ENCODE results near the gene AKAP17A. TPM values are rescaled to one million over a fixed set of nuclear protein-coding genes. Genes with fewer than 3 reads are reported as not detected.

AKAP17A gene, protein sequence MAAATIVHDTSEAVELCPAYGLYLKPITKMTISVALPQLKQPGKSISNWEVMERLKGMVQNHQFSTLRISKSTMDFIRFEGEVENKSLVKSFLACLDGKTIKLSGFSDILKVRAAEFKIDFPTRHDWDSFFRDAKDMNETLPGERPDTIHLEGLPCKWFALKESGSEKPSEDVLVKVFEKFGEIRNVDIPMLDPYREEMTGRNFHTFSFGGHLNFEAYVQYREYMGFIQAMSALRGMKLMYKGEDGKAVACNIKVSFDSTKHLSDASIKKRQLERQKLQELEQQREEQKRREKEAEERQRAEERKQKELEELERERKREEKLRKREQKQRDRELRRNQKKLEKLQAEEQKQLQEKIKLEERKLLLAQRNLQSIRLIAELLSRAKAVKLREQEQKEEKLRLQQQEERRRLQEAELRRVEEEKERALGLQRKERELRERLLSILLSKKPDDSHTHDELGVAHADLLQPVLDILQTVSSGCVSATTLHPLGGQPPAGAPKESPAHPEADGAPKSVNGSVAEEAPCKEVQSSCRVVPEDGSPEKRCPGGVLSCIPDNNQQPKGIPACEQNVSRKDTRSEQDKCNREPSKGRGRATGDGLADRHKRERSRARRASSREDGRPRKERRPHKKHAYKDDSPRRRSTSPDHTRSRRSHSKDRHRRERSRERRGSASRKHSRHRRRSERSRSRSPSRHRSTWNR
- total RNA-seq (10 to 100 TPM in 3 of 4 donors, 1 to 10 TPM in 1; 9.9 to 20.4 (median 13.1) TPM), polyA plus RNA-seq (10 to 100 TPM; 13.2 to 25.1 (median 24.0) TPM)
- long read RNA-seq, donor 1, transcript AKAP17A-203 (6 exons, 3,232 nt) = minor isoform, 21 of 79 reads
- long read RNA-seq, donor 1, transcript AKAP17A-202 (4 exons, 2,187 nt) = minor isoform, 11 of 79 reads
- long read RNA-seq, donor 1, transcript AKAP17A-201 (5 exons, 3,204 nt) = major isoform, 32 of 79 reads
- long read RNA-seq, donor 1, partial matches to known transcripts = 4 of 79 reads
- long read RNA-seq, donor 1, other reads (novel, unspliced or antisense) = 11 of 79 reads
- long read RNA-seq, donor 2, transcript AKAP17A-201 (5 exons, 3,204 nt) = minor isoform, 47 of 168 reads
- long read RNA-seq, donor 2, transcript AKAP17A-203 (6 exons, 3,232 nt) = major isoform, 74 of 168 reads
- long read RNA-seq, donor 2, transcript AKAP17A-202 (4 exons, 2,187 nt) = minor isoform, 18 of 168 reads
- long read RNA-seq, donor 2, partial matches to known transcripts = 9 of 168 reads
- long read RNA-seq, donor 2, other reads (novel, unspliced or antisense) = 20 of 168 reads

DNA sequence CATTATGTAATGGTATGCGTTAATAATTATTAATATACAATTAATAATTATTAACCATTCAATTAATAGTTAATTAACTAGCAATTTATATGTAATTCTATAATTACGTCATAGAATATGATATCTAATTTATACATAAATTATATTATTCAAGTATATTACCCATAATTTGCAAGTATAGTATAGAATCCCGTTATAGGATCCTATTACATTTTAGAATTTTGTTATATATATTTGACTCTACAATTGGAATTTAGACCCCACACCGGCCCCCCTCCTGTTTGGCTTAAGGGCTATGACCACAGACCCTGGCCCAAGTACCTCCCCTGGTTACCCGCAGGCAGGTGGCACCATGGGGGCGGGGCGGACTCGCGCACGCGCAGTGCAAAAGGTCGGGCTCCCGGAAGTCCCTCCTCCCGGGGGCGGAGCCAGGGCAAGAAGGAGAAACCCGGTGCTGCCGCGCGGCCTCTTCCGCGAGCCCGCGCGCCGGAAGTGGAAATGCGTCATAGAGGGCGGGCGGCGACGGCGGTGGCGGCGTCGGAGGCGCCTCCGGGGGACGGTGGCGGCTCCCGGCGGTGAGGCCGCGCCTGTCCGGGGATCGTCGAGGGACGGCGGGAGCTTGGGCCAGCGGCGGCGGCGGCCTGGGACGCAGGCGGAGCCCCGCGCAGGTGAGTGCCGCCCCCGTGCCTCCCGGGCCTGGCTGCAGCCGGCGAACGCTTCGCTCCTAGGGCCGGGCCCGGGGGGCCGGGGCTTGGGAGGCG, at the start of gene AKAP17A:
AKAP17A (plus strand) TSS at position 503 of the 761 bp plus-strand sequence. CDS start 1,859 bp downstream, outside the sequence.
- peak; percentile 96 to 98 for DNase-seq
- H3K9me3 ChIP-seq = no peaks in the 10 kb centered on the region
- H3K4me3 ChIP-seq = peak within 1 kb of the TSS; percentile 77
- intact Hi-C loops (cut with DNase I) = loop anchor here (5.0 to 10.0 kb wide), 4 partner anchors 134 to 734 kb away; partner anchors contain the start of gene ASMTL (in 1 of the 2)
- peaks cover 0 to 31% of the 10 kb centered on the region in 2 donors for H3K36me3 ChIP-seq (ENCODE audit: insufficient read depth in 1 of 2, low read depth in 1 of 2)
- no peaks in the 10 kb centered on the region for H3K27me3 ChIP-seq (ENCODE audit: insufficient read depth in 3 of 3, low read length in 2 of 3)
- TF ChIP-seq CTCF (IDR thresholded peaks at IDR 0.05) = no peak
- H3K4me1 ChIP-seq = peaks cover 12% of the 10 kb centered on the region
- WGBS, 3 donors = 2 to 4% (median 3%) methylated on average over 34 to 66 of the region's 66 CpGs
- ATAC-seq = peak; percentile 97 to 99 (median 98)
- peak within 1 kb of the TSS; percentile 88 for H3K27ac ChIP-seq

DNA sequence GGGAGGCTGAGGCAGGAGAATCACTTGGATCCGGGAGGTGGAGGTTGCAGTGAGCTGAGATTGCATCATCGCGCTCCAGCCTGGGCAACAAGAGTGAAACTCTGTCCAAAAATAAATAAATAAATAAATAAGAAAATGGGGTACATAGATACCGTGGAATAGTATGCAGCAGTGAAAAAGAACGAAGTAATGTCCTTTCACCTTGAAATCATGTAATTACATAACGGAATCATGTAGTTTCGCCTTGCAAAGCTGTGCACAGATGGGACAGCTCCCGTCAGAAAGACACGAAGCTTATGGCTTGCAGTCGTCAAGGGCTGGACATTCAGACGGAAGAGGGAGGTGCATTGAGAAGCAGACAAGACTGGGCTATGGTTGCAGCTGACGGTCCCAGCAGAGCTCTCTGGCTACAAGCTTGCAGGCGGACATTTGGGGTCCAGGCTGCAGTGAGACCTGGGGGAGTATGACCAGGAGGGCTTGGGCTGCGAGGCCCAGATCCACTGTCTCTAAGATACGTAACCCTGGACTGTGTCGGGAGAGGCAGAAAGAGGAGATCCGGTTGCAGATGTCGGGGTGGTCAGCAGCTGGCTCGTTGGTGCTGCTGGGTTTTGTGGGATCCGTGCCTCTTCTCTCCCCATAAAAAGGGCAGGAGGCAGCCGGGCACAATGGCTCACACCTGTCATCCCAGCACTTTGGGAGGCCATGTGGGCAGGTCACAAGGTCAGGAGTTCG, 48.2 kb upstream of the AKAP17A start:
- no peaks in the 10 kb centered on the region for H3K27me3 ChIP-seq (ENCODE audit: insufficient read depth in 3 of 3, low read length in 2 of 3)
- TF ChIP-seq CTCF (IDR thresholded peaks at IDR 0.05) = no peak
- WGBS, 3 donors = 87 to 90% (median 87%) methylated on average over 22 of the region's 22 CpGs

DNA sequence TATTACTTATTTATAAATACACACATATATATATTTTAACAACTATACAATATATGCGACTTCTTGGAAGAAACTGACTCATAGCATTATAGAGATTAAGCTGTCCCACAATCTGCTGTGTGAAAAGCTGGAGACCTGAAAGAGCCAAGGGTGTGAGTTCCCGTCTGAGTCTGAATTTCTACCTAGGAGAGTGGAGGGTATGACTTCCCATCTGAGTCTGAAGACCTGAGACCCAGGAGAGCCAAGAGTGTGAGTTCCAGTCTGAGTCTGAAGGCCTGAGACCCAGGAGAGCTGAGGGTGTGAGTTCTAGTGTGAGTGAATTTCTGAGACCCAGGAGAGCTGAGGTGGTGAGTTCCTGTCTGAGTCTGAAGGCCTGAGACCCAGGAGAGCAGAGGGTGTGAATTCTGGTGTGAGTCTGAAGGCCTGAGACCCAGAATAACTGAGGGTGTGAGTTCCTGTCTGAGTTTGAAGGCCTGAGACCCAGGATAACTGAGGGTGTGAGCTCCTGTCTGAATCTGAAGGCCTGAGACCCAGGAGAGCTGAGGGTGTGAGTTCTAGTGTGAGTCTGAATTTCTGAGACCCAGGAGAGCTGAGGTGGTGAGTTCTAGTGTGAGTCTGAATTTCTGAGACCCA, 45.5 kb upstream of the AKAP17A start:
- TF ChIP-seq CTCF (IDR thresholded peaks at IDR 0.05) = no peak
- H3K36me3 ChIP-seq (ENCODE audit: insufficient read depth in 1 of 2, low read depth in 1 of 2) = no peaks in the 10 kb centered on the region
- intact Hi-C loops (cut with DNase I) = no loop called here
- no peaks in the 10 kb centered on the region for H3K27me3 ChIP-seq (ENCODE audit: insufficient read depth in 3 of 3, low read length in 2 of 3)
- no peak overlapping the region for H3K4me3 ChIP-seq
- H3K4me1 ChIP-seq = no peaks in the 10 kb centered on the region
- no peak for ATAC-seq
- WGBS, 3 donors = 87 to 93% (median 89%) methylated on average over 2 of the region's 2 CpGs
- H3K9me3 ChIP-seq = no peaks in the 10 kb centered on the region
- no peak overlapping the region for H3K27ac ChIP-seq
- DNase-seq = no peak

More for the DNA sequence above, 48.2 kb upstream of the AKAP17A start:
- DNase-seq = no peak
- Histone ChIP-seq H3K9me3 (no peaks in the 10 kb centered on the region), H3K27ac (no peak overlapping the region), H3K4me3 (no peak overlapping the region), H3K4me1 (no peaks in the 10 kb centered on the region), H3K36me3 (ENCODE audit: insufficient read depth in 1 of 2, low read depth in 1 of 2) (no peaks in the 10 kb centered on the region)
- no peak for ATAC-seq
- intact Hi-C loops (cut with DNase I) = no loop called here

All from psoas muscle (tissue), 8 donors.